Left cardiac atrium (tissue), 4 donors: ENCODE measurements around the gene TMEM117. TPM values are rescaled to one million over a fixed set of nuclear protein-coding genes. Genes with fewer than 3 reads are reported as not detected.
"Not testable (repeated sequence)": the region's sequence is repeated elsewhere in the genome, so short reads cannot be mapped to it uniquely, and the experiment has no call there.

Experiments used
- ATAC-seq, 2 donors: fragments of 200-7000 bp; cut with Tn5 transposase; one replicate each; pipeline ENCODE4 v1.9.1; 2020; ENCODE audit warnings: mild to moderate bottlenecking in 2 of 2, moderate library complexity in 2 of 2
- DNase-seq: peaks from one replicate; pipeline ENCODE4 v3.0.0-alpha.2; 2020
- intact Hi-C, 2 donors: fragments of 100-400 bp; cut with DNase I; formaldehyde crosslinking; loops; one replicate each; pipeline versions ENCODE4 v1.14.1 to v1.15.1; 2022 to 2023
- total RNA-seq, 2 donors: library from RNA; stranded (reverse); fragmentation: NEBNext Ultra II Directional; extraction: Animal tissue kit (Norgen Biotek cat#: 25700); gene quantifications; one replicate each; pipeline ENCODE4 v1.2.1, GENCODE V29; 2021
- donor health status: DM: no; HTN: yes; CAD: no.
- donor health status: DM: no; HTN: yes; CAD: no; lungs with severe emphysema.
- donor health status: DM: yes; HTN: yes; CAD: no.
- donor health status: Dilated cardiomyopathy.

Gene TMEM117
- total RNA-seq, 2 donors from 2014 or later: 7.3 to 9.8 TPM

GRCh38 chr12:43982544-43982943 lies 146.7 kb downstream of the TMEM117 start:
- ATAC-seq: no peak
- intact Hi-C loops: no loop called here
- DNase-seq: no peak

DNA sequence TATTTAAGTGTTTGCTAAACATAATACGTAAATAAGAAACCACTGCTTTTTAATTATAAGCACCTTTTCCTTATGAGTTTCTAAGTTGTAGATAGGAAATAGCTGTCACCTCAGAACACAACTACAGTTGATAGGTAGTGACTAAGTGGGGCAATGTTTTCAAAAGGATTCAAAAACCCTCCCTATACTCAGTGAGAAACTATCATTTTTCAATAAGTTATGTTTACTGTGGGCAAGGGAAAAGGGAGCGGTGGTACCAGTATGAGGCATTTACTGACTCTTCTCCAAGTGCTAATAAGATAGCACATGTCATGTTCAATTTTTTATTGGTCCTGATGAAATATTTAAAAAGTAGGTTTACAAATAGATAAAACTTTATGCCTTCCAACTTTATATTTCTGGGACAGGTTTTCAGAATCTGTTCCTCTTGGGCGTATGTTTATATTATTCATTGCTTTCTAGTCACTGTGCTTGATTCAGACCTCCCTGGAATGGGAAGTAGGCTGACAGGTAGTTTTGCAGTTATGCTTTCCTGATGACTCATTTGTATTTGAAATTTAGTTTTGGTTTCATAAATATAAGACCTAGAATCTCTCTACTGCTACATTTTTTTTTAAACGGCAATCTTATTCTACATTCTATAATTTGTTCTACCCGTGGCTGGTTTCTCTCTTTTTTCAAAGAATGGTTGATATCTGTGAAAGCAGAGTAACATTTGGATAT lies 153.1 kb downstream of the TMEM117 start:
- DNase-seq: no peak
- no peak for ATAC-seq
- intact Hi-C loops: no loop called here

GRCh38 chr12:43992856-43993255 lies 157.0 kb downstream of the TMEM117 start:
- no peak for ATAC-seq
- no peak for DNase-seq
- intact Hi-C loops: no loop called here

GRCh38 chr12:44000309-44000952 lies 164.6 kb downstream of the TMEM117 start:
- ATAC-seq: peak in 1 of 2 donors; percentile 67
- intact Hi-C loops: no loop called here

DNA sequence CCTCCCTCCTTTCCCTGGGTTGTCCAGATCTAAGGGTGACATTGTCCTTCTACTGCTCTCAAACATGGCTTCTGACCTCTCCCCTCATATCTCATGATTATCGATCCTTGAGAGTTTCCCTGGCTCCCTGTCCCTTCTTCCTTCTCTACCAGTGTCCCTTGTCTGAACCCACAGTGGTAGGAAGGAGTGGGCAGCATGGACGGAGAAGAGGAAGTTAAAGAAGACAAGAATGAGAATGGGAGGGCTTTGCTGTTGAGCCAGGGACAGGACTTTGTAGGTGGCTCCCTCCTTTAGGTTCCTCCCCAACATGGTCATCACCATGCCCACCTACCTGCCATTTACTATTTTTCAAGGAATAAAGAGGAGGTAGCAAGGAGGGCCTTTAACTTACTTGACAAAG lies 166.7 kb downstream of the TMEM117 start:
- no peak for DNase-seq
- ATAC-seq: no peak
- intact Hi-C loops: no loop called here

More at GRCh38 chr12:44000309-44000952, 164.6 kb downstream of the TMEM117 start:
- DNase-seq: no peak

DNA sequence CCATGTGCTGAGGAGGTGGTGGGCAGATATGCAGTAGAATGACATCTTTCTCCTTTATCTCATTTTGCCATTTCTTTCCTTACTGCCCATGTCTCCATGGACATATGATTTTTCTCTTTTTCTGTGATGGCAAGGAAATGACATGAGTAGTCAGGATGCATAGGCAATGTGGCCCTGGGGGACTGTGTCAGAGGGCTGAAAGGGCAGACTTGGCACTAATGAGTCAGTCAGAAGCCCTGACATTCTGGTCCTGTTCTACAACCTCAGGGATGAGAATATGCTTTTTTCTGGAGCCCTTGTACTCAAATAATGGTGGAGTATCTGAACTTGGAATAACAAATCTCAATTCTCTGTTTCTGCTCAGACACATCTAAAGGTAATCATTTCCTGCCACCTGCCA lies 167.8 kb downstream of the TMEM117 start:
- no peak for ATAC-seq
- no peak for DNase-seq
- intact Hi-C loops: no loop called here

DNA sequence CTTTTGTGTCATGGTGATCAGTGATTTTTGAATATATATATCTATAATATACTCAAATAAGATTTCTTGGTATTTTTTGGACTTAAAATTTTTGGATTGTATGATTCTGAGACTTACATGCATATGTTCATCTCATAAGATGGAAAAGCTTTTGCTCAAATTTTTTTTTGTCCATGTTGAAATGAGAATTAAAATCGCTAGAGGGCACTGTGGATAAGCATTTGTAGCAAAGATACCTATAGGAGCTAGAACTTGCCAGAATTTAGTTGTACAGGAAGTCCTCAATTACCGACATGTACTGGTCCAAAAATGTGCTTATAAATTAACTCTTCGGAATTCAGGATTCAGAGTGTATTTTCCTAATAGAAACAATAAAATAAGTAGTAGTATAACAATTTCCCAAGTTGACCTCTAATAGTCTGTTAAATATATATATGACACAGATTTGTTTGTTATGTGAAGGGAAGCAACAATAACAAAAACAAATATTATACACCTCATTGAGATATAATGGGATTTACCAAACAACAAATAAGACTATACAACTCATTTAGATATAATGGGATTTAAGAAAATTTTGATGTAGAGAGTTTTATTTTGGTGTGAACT lies 179.6 kb downstream of the TMEM117 start:
- intact Hi-C loops: no loop called here
- DNase-seq (no peak), ATAC-seq (peak in 1 of 2 donors; percentile 51)

GRCh38 chr12:44017216-44017615 lies 181.3 kb downstream of the TMEM117 start:
- DNase-seq: no peak
- intact Hi-C loops: no loop called here
- no peak for ATAC-seq

- no peak for DNase-seq
- intact Hi-C loops: no loop called here
- no peak for ATAC-seq
Observed at GRCh38 chr12:44019118-44019517, 183.2 kb downstream of the TMEM117 start.

GRCh38 chr12:44020555-44020954 lies 184.7 kb downstream of the TMEM117 start:
- ATAC-seq (no peak), DNase-seq (no peak)
- intact Hi-C loops: no loop called here

- intact Hi-C loops: no loop called here
Observed at GRCh38 chr12:44021471-44021971, 185.6 kb downstream of the TMEM117 start.

DNA sequence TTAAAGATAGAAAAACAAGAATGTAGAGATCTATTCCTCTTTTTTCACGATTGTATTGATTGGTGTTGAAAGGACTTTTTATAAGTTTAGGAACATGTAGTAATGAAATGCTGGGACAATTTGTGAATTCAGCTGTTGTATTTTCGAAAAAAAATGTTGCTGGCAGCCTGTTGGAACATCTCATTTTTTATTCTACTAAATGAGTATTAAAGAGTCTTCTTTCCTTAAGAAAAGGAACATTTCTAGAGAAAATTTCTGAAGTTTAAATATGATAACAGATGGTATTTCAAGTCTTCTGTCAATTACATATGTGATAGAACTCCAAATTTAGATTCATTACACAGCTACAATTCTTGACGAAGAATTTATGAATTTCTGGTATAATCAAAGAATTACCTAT lies 189.6 kb downstream of the TMEM117 start:
- DNase-seq: no peak
- ATAC-seq: no peak
- intact Hi-C loops: no loop called here

More at GRCh38 chr12:44021471-44021971, 185.6 kb downstream of the TMEM117 start:
- ATAC-seq: no peak
- DNase-seq: no peak

- DNase-seq (no peak), ATAC-seq (no peak)
- intact Hi-C loops: no loop called here
Observed at GRCh38 chr12:44026046-44026445, 190.2 kb downstream of the TMEM117 start.

GRCh38 chr12:44026926-44027325 lies 191.0 kb downstream of the TMEM117 start:
- ATAC-seq, intact Hi-C loops, DNase-seq: not testable (repeated sequence)

GRCh38 chr12:44029194-44029593 lies 193.3 kb downstream of the TMEM117 start:
- no peak for ATAC-seq
- intact Hi-C loops: no loop called here

DNA sequence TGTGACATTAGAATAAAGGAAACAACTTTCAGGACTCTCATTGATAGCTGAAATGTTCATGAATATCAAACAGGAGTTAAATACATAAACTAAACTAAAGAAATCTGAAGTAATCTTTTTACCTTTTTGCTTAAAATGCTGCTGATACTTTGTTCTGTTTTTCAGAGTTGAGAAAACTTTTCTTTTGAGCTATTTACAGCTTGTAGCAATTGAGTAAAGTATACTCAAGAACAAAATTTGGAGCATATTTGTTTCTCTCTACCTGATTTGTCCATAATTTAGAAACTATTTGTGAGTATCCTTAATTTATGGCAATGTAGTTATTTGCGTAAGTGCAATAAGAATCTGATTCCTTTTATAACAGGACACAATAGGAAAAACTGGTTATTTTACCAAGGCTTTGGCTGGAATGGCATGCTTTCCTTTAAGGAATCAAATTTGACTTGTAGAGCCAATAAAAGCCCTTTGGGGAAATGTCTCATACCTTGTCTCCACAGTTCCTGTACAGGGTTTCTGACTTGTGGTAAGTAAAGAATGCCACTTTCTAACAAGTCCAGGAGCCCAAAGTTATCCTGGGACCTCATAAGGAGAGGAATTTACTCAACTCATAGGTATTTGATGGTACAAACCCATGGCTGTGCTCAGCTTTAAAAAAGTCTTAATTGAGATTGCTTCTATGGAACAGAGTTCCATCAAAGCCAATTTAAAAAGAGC lies 195.7 kb downstream of the TMEM117 start:
- DNase-seq (no peak), ATAC-seq (no peak)
- intact Hi-C loops: no loop called here

More at GRCh38 chr12:44029194-44029593, 193.3 kb downstream of the TMEM117 start:
- no peak for DNase-seq

GRCh38 chr12:44034906-44035305 lies 199.0 kb downstream of the TMEM117 start:
- DNase-seq: no peak
- intact Hi-C loops: no loop called here
- ATAC-seq: no peak

DNA sequence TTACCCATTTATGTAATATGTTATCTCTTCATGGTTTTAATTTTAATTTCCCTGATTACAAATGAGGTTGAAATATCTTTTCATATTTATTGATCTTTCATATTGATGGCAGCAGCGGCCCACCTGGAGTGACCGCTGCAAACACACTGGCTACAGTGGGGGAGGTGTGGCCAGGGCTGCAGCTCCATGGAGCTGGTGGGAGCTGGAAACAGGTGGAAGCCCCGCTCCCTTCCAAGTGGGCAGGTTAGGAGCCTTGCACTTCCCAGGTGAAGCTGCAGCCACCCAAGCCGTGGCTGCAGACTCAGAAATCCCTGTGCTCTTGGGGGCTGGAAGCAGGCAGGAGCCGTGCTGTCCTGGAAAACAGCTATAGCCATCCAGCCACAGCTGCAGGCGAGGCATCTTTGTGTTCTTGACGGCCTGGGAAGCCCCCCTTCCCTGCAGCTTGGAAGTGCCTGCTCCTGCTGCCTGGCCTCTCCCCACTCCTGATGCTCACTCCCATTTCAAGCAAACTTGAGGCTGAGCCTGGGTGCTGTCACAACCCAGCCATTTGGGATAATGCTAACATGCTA lies 201.1 kb downstream of the TMEM117 start:
- DNase-seq: no peak
- no peak for ATAC-seq
- intact Hi-C loops: no loop called here

GRCh38 chr12:44038411-44038810 lies 202.5 kb downstream of the TMEM117 start:
- ATAC-seq: no peak
- DNase-seq: no peak
- intact Hi-C loops: no loop called here
